HG03064 (cell line): ENCODE results near the gene PTPRN2.
"Not testable (repeated sequence)": the region's sequence is repeated elsewhere in the genome, so short reads cannot be mapped to it uniquely, and the experiment has no call there.

Source experiments
- ATAC-seq: cut with Tn5 transposase; IDR thresholded peaks from one replicate; pipeline ENCODE4 v1.9.1; 2021; ENCODE audit warnings: low read depth; ENCODE audit not compliant: unreplicated experiment

Gene PTPRN2

GRCh38 chr7:157941210-157941609 lies 646.4 kb downstream of the PTPRN2 start:
- no peak for ATAC-seq

- no peak for ATAC-seq
Observed at GRCh38 chr7:157940497-157940896, 647.1 kb downstream of the PTPRN2 start.

- no peak for ATAC-seq
Observed at GRCh38 chr7:157938211-157938610, 649.4 kb downstream of the PTPRN2 start.

GRCh38 chr7:157937406-157937805 lies 650.2 kb downstream of the PTPRN2 start:
- no peak for ATAC-seq

GRCh38 chr7:157936976-157937375 lies 650.6 kb downstream of the PTPRN2 start:
- ATAC-seq = no peak

GRCh38 chr7:157935721-157936120 lies 651.9 kb downstream of the PTPRN2 start:
- ATAC-seq = not testable (repeated sequence)

- not testable (repeated sequence) for ATAC-seq
Observed at GRCh38 chr7:157933219-157934155, 654.1 kb downstream of the PTPRN2 start.

- ATAC-seq = no peak
Observed at GRCh38 chr7:157932498-157933218, 655.0 kb downstream of the PTPRN2 start.

- no peak for ATAC-seq
Observed at GRCh38 chr7:157930926-157931466, 656.6 kb downstream of the PTPRN2 start.

- ATAC-seq = no peak
Observed at GRCh38 chr7:157930441-157930840, 657.2 kb downstream of the PTPRN2 start.

GRCh38 chr7:157929671-157930070 lies 658.0 kb downstream of the PTPRN2 start:
- ATAC-seq = no peak

- ATAC-seq = no peak
Observed at GRCh38 chr7:157928808-157929425, 658.7 kb downstream of the PTPRN2 start.

GRCh38 chr7:157928171-157928794 lies 659.3 kb downstream of the PTPRN2 start:
- ATAC-seq = no peak

- ATAC-seq = no peak
Observed at GRCh38 chr7:157927313-157927925, 660.2 kb downstream of the PTPRN2 start.

GRCh38 chr7:157926521-157927150 lies 661.0 kb downstream of the PTPRN2 start:
- ATAC-seq = no peak

- no peak for ATAC-seq
Observed at GRCh38 chr7:157926107-157926506, 661.5 kb downstream of the PTPRN2 start.

- ATAC-seq = no peak
Observed at GRCh38 chr7:157925383-157925875, 662.2 kb downstream of the PTPRN2 start.

GRCh38 chr7:157923903-157924630 lies 663.6 kb downstream of the PTPRN2 start:
- no peak for ATAC-seq

- ATAC-seq = no peak
Observed at GRCh38 chr7:157922576-157922975, 665.0 kb downstream of the PTPRN2 start.
